ENCODE results near the gene FHOD3.

Gene FHOD3

DNA sequence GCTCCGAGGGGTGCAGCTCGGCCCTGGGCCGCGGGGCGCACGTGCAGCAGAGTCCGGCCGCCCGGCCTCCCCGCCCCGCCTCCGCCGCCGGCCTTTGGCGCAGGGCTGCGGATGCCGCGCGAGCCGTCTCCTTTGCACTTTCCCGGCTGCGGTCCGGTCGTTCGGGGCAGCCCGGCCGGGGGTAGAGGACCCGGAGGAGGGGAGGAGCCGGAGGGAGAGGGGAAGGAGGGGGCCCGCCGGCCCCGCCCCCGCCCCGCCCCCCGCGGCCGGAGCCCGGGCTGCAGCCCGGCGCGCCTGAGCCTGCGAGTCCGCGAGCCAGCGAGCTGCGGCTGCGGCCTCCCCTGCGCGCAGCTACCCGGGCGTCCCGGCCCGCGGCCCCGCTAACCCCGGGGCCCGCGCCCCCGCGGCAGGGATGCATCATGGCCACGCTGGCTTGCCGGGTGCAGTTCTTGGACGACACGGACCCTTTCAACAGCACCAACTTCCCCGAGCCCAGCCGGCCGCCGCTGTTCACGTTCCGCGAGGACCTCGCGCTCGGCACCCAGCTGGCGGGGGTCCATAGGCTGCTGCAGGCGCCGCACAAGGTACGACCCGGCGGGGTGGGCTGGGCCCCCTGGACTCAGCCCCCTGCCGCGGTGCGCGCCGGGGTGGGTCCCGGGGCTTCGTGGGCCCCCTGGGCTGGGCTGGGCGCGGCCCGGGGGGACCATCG is at the start of gene FHOD3:
Gene FHOD3, plus strand, starts transcription at position 297 of the 709 bp plus-strand sequence. Its CDS starts 123 bp downstream, at position 420.
- no peak for DNase-seq

DNA sequence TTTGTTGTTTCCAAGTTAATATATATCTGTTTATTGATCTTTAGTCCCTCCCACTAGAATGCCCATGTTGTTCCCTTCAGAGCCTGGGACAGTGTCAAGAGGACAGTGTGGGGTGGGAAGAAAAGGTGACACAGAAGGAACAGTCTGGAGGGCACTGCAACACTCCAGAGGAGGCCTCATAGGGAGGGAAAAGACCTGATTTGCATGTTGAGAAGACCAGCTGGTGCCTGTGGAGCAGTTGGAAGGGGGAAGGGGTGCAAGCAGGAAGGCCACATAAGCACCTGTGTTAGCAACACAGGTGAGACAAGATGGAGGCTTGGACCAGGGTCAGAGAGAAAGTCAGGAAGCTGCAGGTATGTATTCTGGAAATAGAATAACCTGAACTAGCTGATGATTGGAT is 48.1 kb upstream of the FHOD3 start:
- DNase-seq = no peak

DNA sequence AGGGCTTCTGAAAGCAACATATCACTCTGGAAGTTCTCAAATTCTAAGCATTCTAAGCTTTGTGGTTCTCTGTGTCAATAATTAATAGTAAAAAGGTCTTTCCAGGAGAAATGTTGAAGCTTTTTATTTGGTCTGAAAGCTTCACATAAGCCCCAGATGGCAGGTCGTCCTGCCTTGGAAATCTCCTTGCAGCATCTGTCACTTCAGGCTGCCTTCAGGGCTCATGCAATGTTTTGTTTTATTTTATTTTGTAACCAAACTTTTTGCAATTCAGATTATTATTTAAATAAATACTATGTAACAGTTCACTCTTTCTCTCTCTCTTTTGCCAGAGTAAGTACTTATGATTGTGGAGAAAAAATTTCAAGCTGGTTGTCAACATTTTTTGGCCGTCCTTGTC is 46.7 kb upstream of the FHOD3 start:
- no peak for DNase-seq

GRCh38 chr18:36255072-36255698 is 42.3 kb upstream of the FHOD3 start:
- DNase-seq = no peak

DNA sequence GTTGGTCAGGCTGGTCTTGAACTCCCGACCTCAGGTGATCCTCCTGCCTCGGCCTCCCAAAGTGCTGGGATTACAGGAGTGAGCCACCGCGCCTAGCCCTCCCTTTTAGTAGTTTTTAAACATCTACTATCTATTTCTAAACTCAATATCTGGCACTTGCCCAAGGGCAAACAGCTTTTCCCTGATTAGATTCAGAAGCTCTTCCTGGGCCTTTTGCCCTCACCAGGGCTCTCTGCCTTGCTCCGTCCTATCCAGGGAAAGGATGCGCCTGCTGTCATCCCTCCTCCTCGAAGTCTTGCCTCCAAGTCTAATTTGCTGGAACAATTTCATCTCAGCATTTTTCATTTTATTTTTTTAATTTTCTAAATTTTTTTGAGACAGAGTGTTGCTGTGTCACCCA is 41.4 kb upstream of the FHOD3 start:
- DNase-seq = no peak

DNA sequence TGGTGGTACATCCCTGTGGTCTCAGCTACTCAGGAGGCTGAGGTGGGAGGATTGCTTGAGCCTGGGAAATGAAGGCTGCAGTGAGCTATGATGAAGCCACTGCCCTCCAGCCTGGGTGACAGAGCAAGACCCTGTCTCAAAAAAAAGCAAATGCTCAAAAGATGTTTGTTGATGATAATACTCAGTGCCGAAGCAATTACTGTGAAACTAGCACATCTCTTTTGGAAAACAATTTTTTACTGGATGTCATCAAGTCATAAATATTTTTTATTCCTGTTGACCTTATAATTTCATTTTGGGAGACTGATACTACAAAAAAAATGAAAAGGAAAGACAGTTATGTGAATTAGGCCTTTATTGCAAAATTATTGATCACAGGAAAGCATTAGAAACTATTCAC is 34.5 kb upstream of the FHOD3 start:
- no peak for DNase-seq

- DNase-seq = no peak
These were observed 33.2 kb upstream of the FHOD3 start for GRCh38 chr18:36264283-36264682.

DNA sequence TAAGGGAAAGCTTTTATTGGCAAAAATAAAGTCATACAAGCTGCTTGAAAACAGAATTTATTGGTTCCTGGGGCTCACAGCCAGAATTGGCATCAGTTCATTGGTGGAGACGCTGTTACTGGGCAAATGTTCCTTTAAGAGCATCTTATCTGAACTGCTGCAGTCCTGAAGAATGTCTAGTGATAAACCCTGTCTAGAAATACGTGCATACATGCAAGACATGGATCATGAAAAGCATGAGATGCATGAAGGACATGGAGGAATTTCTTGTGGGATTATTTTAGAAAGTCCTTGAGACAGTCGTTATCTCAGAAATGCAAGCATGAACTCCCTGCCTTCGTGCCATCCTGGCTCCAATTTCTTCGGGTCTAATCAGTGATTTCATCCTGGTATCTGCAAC is 32.5 kb upstream of the FHOD3 start:
- DNase-seq = no peak

DNA sequence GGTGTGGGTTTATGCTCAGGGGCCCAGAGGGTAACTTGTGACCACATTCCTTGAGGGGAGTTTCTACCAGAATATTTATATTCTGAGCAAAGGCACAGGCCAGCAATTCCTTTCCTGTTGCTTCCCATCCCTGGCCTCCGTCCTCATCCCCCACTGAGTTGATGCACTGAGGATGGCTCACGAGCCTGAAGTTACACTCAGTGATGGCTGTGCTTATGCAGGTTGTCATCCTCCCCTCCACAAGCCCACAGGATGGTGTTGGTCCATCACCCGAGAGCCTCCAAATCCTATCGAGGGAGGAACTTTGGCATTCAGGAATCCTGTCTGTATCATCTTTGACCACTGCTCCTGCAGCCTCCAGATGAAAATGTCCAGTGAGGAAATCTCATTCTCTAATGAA is 28.4 kb upstream of the FHOD3 start:
- no peak for DNase-seq

DNA sequence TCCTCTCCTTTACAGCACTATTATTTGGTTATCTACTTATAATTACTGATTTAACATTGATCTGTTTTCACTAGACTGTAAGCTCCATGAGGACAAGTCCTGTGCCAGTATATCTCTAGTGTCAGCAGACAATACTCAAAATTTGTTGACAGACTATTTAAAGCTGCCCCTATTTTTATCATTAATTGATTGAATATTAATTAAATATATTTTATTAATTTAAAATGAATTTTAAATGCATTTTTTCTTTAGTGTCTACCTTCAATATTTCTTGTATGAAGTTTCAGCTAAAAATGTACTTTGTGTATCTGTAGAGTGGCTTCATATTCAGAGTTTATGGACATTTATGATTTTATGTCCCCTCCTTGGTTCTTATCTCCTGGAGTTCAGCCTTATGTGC is 26.4 kb upstream of the FHOD3 start:
- DNase-seq = no peak

GRCh38 chr18:36273347-36273746 is 24.2 kb upstream of the FHOD3 start:
- DNase-seq = no peak

- no peak for DNase-seq
These were observed 23.3 kb upstream of the FHOD3 start for GRCh38 chr18:36274083-36274715.

GRCh38 chr18:36275561-36275960 is 22.0 kb upstream of the FHOD3 start:
- DNase-seq = no peak

GRCh38 chr18:36279001-36279400 is 18.5 kb upstream of the FHOD3 start:
- no peak for DNase-seq

DNA sequence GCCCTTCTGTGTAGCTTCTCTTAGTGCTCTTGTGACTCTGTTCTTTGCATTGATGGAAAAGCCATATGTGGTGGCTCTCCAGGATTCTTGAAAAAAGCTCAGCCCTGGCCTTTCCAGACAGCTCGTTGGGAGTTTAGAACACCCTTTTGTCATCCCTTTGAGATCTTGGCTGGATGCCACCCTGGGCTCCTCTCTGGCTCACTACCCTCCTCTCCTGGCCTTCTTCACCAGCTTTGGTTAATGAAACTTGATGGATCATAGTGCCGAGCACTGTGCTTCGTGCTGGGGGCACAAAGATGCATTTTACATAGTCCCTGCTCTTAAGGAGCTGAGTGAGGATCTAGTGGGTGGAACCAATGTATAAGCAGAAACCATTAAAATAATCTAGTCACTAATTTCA is 15.6 kb upstream of the FHOD3 start:
- no peak for DNase-seq

DNA sequence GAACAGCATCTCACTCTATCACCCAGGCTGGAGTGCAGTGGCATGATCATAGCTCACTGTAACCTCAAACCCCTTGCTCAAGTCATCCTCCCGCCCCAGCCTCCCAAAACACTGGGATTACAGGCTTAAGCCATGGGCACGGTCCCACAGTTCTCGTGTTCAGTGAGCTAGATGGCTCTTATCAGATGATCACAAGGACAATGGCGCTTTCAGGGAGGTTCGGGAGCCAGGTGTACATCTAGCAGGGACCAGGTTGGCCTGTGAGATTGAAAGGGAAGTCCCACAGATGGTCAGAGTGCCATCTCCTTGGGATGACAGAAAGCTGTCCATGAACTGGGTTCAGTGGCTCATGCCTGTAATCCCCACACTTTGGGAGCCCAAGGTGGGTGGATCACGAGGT is 14.1 kb upstream of the FHOD3 start:
- DNase-seq = no peak

DNA sequence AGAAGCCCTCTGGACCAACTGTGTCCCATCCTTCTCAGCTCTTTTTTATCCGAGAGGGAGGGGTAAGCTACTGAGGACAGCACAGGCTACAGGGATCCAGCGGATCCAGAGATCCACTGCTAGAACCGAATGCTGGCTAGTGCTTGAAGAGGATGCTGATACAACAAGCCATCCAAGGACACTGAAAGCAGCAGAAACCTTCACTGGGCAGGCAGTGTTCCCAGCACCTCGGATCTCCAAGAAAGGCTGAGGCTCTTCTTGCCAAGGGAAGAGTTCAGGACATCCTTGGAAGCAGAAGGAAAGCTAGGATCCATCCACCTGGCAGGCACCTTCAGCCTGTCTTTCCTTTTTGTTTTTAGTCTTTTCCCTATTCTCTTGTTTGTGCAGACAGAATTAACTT is 13.2 kb upstream of the FHOD3 start:
- no peak for DNase-seq

DNA sequence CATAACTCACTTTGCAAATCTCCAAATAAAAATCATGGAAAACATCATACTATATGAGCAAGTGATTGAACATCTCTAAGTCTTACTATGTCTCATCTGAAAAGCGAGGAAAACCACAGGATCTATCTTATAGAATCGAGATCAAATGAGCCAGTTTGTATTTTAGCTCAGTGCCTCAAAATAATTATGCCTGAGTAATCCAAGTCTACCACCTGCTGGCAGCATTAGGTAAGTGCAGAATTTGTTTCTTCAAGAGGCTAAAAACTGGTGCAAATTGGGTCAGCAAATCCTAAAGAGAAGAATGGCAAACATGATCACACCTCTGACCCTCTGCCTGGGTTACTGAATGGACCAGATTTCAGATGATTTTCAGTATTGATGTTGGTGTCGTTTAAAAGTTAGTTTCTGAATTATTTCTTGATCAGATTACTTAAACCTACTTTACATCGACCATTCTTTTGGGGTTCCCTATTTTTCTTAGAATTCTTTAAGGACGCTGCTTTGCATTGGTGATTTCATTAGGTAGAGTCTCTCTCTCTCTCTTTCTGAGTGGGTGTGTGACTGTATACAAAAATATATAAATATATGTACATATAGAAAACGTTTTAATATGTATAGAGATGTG is 12.7 kb upstream of the FHOD3 start:
- DNase-seq = no peak

DNA sequence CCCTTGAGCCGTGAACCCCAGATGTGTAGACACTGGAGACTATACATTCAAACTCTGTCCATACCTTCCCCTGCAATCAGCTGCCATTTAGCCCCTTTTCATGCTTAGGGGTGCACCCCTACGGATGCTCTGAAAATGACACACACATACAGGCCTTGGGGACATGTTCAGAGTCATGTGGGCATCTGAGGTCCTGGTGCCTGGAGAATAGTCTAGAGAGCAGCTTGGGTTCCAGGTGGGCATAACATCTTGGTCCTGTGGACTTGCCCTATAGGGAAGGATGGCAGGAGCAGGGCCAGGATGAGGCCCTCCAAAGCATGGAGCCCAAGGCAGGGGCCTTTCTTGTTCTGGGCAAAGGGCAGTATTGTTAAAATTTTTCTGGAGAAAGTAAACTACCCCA is 9.9 kb upstream of the FHOD3 start:
- no peak for DNase-seq

- DNase-seq = no peak
These were observed 8.8 kb upstream of the FHOD3 start for GRCh38 chr18:36288689-36289088.

- DNase-seq = no peak
These were observed 3.5 kb upstream of the FHOD3 start for GRCh38 chr18:36294031-36294430.

GRCh38 chr18:36295214-36295613 is 2.3 kb upstream of the FHOD3 start:
- DNase-seq = no peak

- DNase-seq = no peak
These were observed 1.6 kb upstream of the FHOD3 start for GRCh38 chr18:36295880-36296301.
